Measurements from ENCODE around the gene C10orf88. TPM values are rescaled to one million over a fixed set of nuclear protein-coding genes. Genes with fewer than 3 reads are reported as not detected.

The C10orf88 gene
- total RNA-seq, 1 donor from 2014 or later = 11.8 TPM

Other genes with a start within 250 kb of the C10orf88 start
- not detected in 2 replicates for gene CUZD1, start 108.4 kb downstream of the C10orf88 start, total RNA-seq
- gene FAM24B, start 74.6 kb downstream of the C10orf88 start, total RNA-seq = not detected in 2 replicates
- gene FAM24A, start 43.6 kb downstream of the C10orf88 start, total RNA-seq = not detected in 2 replicates
- 5.8 and 6.8 TPM in 2 replicates for gene PSTK, start 26.2 kb upstream of the C10orf88 start, total RNA-seq
- 12.1 and 14.1 TPM in 2 replicates for gene IKZF5, start 54.6 kb upstream of the C10orf88 start, total RNA-seq
- gene ACADSB, start 54.8 kb upstream of the C10orf88 start, total RNA-seq = 16.8 and 17.2 TPM in 2 replicates
- not detected in 2 replicates for gene HMX3, start 181.7 kb upstream of the C10orf88 start, total RNA-seq
- gene HMX2, start 193.9 kb upstream of the C10orf88 start, total RNA-seq = not detected in 2 replicates
- 171 and 182 TPM in 2 replicates for gene BUB3, start 200.2 kb upstream of the C10orf88 start, total RNA-seq